ENCODE data around the gene NTM. TPM values are rescaled to one million over a fixed set of nuclear protein-coding genes. Genes with fewer than 3 reads are reported as not detected.

Gene NTM
- total and polyA plus RNA-seq, 12 donors, result 0.43 to 3.0 (median 1.3) TPM

DNA sequence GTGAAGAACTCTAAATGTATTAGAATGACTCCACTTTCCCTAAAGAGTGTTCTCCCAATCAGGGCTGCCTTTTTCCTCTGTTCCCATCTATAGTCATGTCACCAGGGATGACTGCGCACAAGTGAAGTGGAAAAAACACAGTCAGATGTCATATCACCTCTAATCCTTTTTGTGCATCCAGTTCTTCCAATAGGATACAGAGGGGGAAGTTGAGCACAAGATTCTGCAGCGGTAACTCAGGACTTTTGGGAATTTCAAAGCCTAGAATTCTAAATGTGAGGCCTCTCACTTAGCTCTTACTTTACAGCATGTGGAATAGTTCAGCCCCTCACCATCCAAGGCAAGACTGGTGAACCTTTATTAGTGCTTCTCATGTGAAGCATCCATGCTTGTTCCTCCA lies 602.6 kb downstream of the NTM start:
- no peaks in the 10 kb centered on the region for H3K36me3 ChIP-seq
- intact Hi-C loops (cut with DNase I), result no loop called here
- no peak overlapping the region for H3K27ac ChIP-seq
- ATAC-seq, result no peak
- H3K27me3 ChIP-seq, result peaks cover 0 to 9% (median 0%) of the 10 kb centered on the region in 7 donors
- 87 to 88% methylated on average over 2 of the region's 2 CpGs for WGBS, 2 donors
- no peak overlapping the region for H3K4me3 ChIP-seq
- no peaks in the 10 kb centered on the region for H3K9me3 ChIP-seq
- TF ChIP-seq, protein P1, sequence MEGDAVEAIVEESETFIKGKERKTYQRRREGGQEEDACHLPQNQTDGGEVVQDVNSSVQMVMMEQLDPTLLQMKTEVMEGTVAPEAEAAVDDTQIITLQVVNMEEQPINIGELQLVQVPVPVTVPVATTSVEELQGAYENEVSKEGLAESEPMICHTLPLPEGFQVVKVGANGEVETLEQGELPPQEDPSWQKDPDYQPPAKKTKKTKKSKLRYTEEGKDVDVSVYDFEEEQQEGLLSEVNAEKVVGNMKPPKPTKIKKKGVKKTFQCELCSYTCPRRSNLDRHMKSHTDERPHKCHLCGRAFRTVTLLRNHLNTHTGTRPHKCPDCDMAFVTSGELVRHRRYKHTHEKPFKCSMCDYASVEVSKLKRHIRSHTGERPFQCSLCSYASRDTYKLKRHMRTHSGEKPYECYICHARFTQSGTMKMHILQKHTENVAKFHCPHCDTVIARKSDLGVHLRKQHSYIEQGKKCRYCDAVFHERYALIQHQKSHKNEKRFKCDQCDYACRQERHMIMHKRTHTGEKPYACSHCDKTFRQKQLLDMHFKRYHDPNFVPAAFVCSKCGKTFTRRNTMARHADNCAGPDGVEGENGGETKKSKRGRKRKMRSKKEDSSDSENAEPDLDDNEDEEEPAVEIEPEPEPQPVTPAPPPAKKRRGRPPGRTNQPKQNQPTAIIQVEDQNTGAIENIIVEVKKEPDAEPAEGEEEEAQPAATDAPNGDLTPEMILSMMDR (IDR thresholded peaks at IDR 0.05), result no peak
- no peak for DNase-seq
- no peaks in the 10 kb centered on the region for H3K4me1 ChIP-seq

DNA sequence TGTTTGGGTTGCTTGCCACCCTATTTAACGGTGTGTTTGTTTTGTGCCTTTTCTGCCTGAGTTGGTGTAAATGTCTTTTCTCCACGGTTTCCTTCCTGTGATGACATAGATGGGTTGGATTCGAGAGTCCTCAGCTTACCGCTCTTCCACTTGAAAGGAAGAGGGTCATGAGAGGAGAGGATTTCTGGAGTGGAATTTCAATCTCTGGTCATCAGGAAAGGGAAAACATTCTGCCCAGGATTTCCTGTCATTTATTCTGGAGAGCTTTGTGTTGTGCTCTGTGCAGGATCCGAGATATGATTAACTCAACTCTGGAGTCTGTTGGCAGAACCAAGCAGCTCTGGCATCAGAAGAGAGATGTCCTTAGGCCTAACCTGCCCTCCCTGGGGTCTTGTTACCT lies 605.2 kb downstream of the NTM start:
- TF ChIP-seq, protein P1 (IDR thresholded peaks at IDR 0.05), result no peak
- WGBS, 2 donors, result 61 to 64% methylated on average over 5 of the region's 5 CpGs
- no peak overlapping the region for H3K27ac ChIP-seq
- intact Hi-C loops (cut with DNase I), result no loop called here
- no peak for DNase-seq
- H3K36me3 ChIP-seq, result no peaks in the 10 kb centered on the region
- no peak for ATAC-seq
- no peak overlapping the region for H3K4me3 ChIP-seq
- no peaks in the 10 kb centered on the region for H3K9me3 ChIP-seq
- H3K4me1 ChIP-seq, result no peaks in the 10 kb centered on the region
- H3K27me3 ChIP-seq, result peaks cover 0 to 10% (median 3%) of the 10 kb centered on the region in 7 donors

DNA sequence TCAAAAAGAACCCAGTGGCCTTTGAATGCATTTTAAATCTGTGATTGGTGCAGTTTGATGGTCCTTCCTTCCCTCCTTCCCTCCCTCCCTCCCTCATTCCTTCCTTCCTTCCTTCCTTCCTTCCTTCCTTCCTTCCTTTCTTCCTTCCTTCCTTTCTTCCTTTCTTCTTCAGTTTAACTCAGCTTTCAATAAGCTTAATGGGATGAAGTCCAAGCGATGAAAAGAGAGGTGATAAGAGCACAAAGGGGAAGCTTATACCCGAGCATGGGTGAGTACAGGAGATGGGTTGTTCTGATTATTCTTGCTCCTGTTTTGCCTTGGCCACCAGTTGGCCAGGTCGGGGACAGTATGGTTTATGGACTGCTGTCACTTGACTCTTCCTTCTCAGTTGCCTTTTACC lies 605.6 kb downstream of the NTM start:
- peaks cover 0 to 10% (median 3%) of the 10 kb centered on the region in 7 donors for H3K27me3 ChIP-seq
- intact Hi-C loops (cut with DNase I), result no loop called here
- no peak for DNase-seq
- no peaks in the 10 kb centered on the region for H3K9me3 ChIP-seq
- H3K4me1 ChIP-seq, result no peaks in the 10 kb centered on the region
- WGBS, 2 donors, result 55 to 61% methylated on average over 3 of the region's 3 CpGs
- TF ChIP-seq, protein P1 (IDR thresholded peaks at IDR 0.05), result no peak
- no peak overlapping the region for H3K4me3 ChIP-seq
- no peak overlapping the region for H3K27ac ChIP-seq
- ATAC-seq, result no peak
- no peaks in the 10 kb centered on the region for H3K36me3 ChIP-seq

DNA sequence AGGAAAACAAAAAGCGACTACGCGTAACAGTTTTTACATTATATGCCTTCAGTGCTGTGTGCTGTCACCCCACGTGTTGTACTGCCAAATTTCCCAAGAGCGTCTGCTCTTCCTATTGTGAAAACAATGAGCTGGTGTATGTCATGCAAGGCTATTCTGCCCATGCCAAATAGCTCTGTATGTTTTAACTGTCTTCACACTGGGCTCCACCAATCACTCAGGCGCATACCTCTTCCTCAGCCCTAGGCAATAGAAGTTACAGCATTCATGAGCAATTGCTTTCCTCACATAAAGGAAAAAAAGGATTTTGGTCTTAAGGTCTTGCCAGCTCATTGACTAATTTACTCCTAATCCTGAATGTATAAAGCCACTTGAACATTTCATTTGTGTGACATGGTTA lies 606.8 kb downstream of the NTM start:
- Histone ChIP-seq H3K36me3 (no peaks in the 10 kb centered on the region), H3K27ac (no peak overlapping the region), H3K9me3 (no peaks in the 10 kb centered on the region), H3K27me3 (peaks cover 0 to 10% (median 4%) of the 10 kb centered on the region in 7 donors), H3K4me3 (no peak overlapping the region), H3K4me1 (no peaks in the 10 kb centered on the region)
- TF ChIP-seq, protein P1 (IDR thresholded peaks at IDR 0.05), result no peak
- WGBS, 2 donors, result 81 to 82% methylated on average over 6 of the region's 6 CpGs
- ATAC-seq, result no peak
- DNase-seq, result no peak
- intact Hi-C loops (cut with DNase I), result no loop called here
